SU-DHL-6 (cell line): ENCODE data around the gene FAM20A.

ENCODE experiments used
- H2AFZ ChIP-seq: fragments of 200-600 bp; sonication (generic); 2 replicates; pipeline ENCODE4 v1.6.1; 2014; ENCODE audit warnings: low read depth, mild to moderate bottlenecking, moderate library complexity, mixed read lengths, antibody characterized with exemption, low read length; ENCODE audit not compliant: severe bottlenecking
- H3F3A ChIP-seq: fragments of 200-600 bp; shearing (Covaris generic); 2 replicates; pipeline ENCODE4 v1.6.0; 2016; ENCODE audit warnings: antibody characterized with exemption, mild to moderate bottlenecking; ENCODE audit not compliant: insufficient read depth
- H3K27ac ChIP-seq: fragments of 200-600 bp; sonication (generic); 2 replicates; pipeline ENCODE4 v1.5.1; 2016; ENCODE audit warnings: low read depth, mild to moderate bottlenecking, low read length, moderate library complexity, mixed read lengths
- H3K27me3 ChIP-seq: fragments of 200-600 bp; sonication (generic), shearing (Covaris generic); 2 replicates; pipeline ENCODE4 v1.6.0; 2014; ENCODE audit warnings: mild to moderate bottlenecking, low read length
- H3K36me3 ChIP-seq: fragments of 200-600 bp; sonication (generic); 2 replicates; pipeline ENCODE4 v1.6.1; 2014; ENCODE audit warnings: mild to moderate bottlenecking, low read length, mixed read lengths
- H3K4me2 ChIP-seq: fragments of 300-600, 200-600 bp; shearing (Covaris generic), sonication (generic); 2 replicates; pipeline ENCODE4 v1.6.0; 2014; ENCODE audit warnings: low read length, low read depth, mild to moderate bottlenecking; ENCODE audit not compliant: poor library complexity, severe bottlenecking
- H3K4me3 ChIP-seq: fragments of 200-600 bp; sonication (generic); 2 replicates; pipeline ENCODE4 v1.5.1; 2014; ENCODE audit warnings: antibody characterized with exemption, low read length, mild to moderate bottlenecking, mixed read lengths; ENCODE audit not compliant: insufficient read depth, poor library complexity, severe bottlenecking
- H3K79me2 ChIP-seq: fragments of 200-600 bp; sonication (generic); 2 replicates; pipeline ENCODE4 v1.6.1; 2014; ENCODE audit warnings: mild to moderate bottlenecking, low read length, moderate library complexity; ENCODE audit not compliant: insufficient read depth
- H3K9ac ChIP-seq: fragments of 200-600 bp; sonication (generic); 2 replicates; pipeline ENCODE4 v1.7.0; 2014; ENCODE audit warnings: mild to moderate bottlenecking, low read length
- H3K9me2 ChIP-seq: fragments of 200-600 bp; sonication (generic); replicated peaks from 2 replicates; pipeline ENCODE4 v1.6.1; 2014; ENCODE audit warnings: low read length; ENCODE audit not compliant: insufficient read depth
- H3K9me3 ChIP-seq: fragments of 200-600 bp; sonication (generic); 2 replicates; pipeline ENCODE4 v1.6.1; 2014; ENCODE audit warnings: low read length, mixed read lengths; ENCODE audit not compliant: insufficient read depth
- H4K20me1 ChIP-seq: fragments of 200-600 bp; sonication (generic); 2 replicates; pipeline ENCODE4 v1.6.1; 2014; ENCODE audit warnings: low read depth, mild to moderate bottlenecking, antibody characterized with exemption, low read length, moderate library complexity, mixed read lengths
- CTCF ChIP-seq: fragments of 200-600 bp; sonication (generic); IDR thresholded peaks from one replicate; pipeline ENCODE4 v1.5.1; 2017; ENCODE audit warnings: antibody characterized with exemption, mild to moderate bottlenecking, low read length, moderate library complexity; ENCODE audit not compliant: insufficient read depth, poor library complexity, severe bottlenecking
- EZH2phosphoT487 ChIP-seq: fragments of 200-600 bp; sonication (generic), shearing (Covaris generic); conservative IDR thresholded peaks from 2 replicates; pipeline ENCODE4 v1.6.1; 2018; ENCODE audit warnings: mild to moderate bottlenecking, antibody characterized with exemption, low read length, moderate library complexity, mixed read lengths

The FAM20A gene

DNA sequence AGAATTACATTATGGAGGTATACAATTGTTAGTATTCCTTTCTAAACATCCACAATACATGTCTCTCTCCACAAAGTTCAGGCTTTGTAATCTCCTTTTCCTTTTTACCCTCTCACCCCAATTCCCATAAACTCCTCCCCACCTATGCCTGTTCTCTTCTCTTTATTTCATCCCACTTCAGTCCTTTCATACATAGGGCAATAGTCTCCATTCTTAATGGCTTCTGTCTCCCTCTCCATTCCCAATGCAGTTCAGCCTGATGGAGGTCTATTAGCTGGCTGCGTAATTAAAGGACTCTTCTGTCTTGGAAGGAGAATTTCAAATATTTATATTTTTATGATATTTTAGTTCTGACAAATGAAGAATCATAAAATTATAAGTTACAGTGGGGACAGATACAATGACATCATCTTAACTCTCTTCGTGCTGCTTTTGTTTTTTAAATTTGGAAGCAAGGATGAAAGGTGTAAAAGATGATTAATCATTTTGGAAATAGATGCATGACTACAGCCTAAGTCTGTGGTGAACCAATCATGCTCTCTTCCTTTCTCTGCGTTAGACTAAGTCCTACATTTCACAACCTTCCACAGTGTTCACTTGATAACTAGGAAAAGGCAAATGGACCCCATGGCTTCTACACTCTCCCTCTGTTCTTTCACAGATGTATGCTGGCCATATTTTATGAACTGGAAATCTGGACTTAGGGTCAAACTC lies 11.2 kb upstream of the FAM20A start:
- Histone ChIP-seq H3K79me2 (no peaks in the 10 kb centered on the region), H3K9me3 (peaks cover 5% of the 10 kb centered on the region; the same call in 1 of the 2 replicates), H3K27me3 (no peaks in the 10 kb centered on the region), H3K9me2 (no peaks in the 10 kb centered on the region), H3K27ac (no peak overlapping the region), H3K36me3 (no peaks in the 10 kb centered on the region), H3F3A (no peaks in the 10 kb centered on the region), H3K4me3 (no peak overlapping the region), H4K20me1 (no peaks in the 10 kb centered on the region), H2AFZ (no peak overlapping the region), H3K9ac (no peak overlapping the region), H3K4me2 (no peak overlapping the region)
- TF ChIP-seq CTCF (no peak), EZH2phosphoT487 (no peak)

- Histone ChIP-seq H2AFZ (no peak overlapping the region), H3K27me3 (no peaks in the 10 kb centered on the region), H3F3A (no peaks in the 10 kb centered on the region), H3K27ac (no peak overlapping the region), H3K79me2 (no peaks in the 10 kb centered on the region), H3K9me2 (no peaks in the 10 kb centered on the region), H3K4me3 (no peak overlapping the region), H4K20me1 (no peaks in the 10 kb centered on the region), H3K9me3 (peaks cover 5% of the 10 kb centered on the region; the same call in 1 of the 2 replicates), H3K4me2 (no peak overlapping the region), H3K9ac (no peak overlapping the region), H3K36me3 (no peaks in the 10 kb centered on the region)
- TF ChIP-seq EZH2phosphoT487: no peak
- TF ChIP-seq CTCF: no peak
Measured at GRCh38 chr17:68611353-68612208, 10.4 kb upstream of the FAM20A start.

- Histone ChIP-seq H3K9me2 (no peaks in the 10 kb centered on the region), H3K9ac (no peak overlapping the region), H3K36me3 (no peaks in the 10 kb centered on the region), H3K27me3 (no peaks in the 10 kb centered on the region), H3K4me2 (no peak overlapping the region), H2AFZ (no peak overlapping the region), H3K79me2 (no peaks in the 10 kb centered on the region), H3K9me3 (peaks cover 5% of the 10 kb centered on the region; the same call in 1 of the 2 replicates), H3K4me3 (no peak overlapping the region), H4K20me1 (no peaks in the 10 kb centered on the region), H3K27ac (no peak overlapping the region), H3F3A (no peaks in the 10 kb centered on the region)
- TF ChIP-seq CTCF (no peak), EZH2phosphoT487 (no peak)
Measured at GRCh38 chr17:68610554-68610953, 9.4 kb upstream of the FAM20A start.
